GM23338 (cell line): Measurements from ENCODE around the gene RBMXL2. TPM values are rescaled to one million over a fixed set of nuclear protein-coding genes. Genes with fewer than 3 reads are reported as not detected.

Experiments
- ATAC-seq: fragments of 200-7000 bp; cut with Tn5 transposase; 3 replicates; pipeline ENCODE4 v1.9.1; 2020
- DNase-seq: peaks from one replicate; pipeline ENCODE4 v3.0.0-alpha.2; 2015; ENCODE audit warnings: low spot score
- H2AFZ ChIP-seq: fragments of 200-600 bp; sonication (generic); 2 replicates; pipeline ENCODE4 v1.8.0; 2016; ENCODE audit warnings: antibody characterized with exemption, mild to moderate bottlenecking, moderate library complexity
- H3F3A ChIP-seq: fragments of 200-600 bp; sonication (generic); replicated peaks from 2 replicates; pipeline ENCODE4 v1.8.0; 2017; ENCODE audit warnings: antibody characterized with exemption, mixed run types, low read depth
- H3K27ac ChIP-seq: fragments of 200-600 bp; sonication (generic); 2 replicates; pipeline ENCODE4 v1.6.1; 2016; ENCODE audit warnings: low read depth
- H3K27me3 ChIP-seq: fragments of 200-600 bp; sonication (generic); 2 replicates; pipeline ENCODE4 v1.8.0; 2016; ENCODE audit warnings: mild to moderate bottlenecking, mixed run types, moderate library complexity; ENCODE audit not compliant: insufficient read depth
- H3K36me3 ChIP-seq: fragments of 200-600 bp; sonication (generic); 2 replicates; pipeline ENCODE4 v1.8.0; 2016; ENCODE audit warnings: mild to moderate bottlenecking; ENCODE audit not compliant: insufficient read depth
- H3K4me1 ChIP-seq: fragments of 200-600 bp; sonication (generic); 2 replicates; pipeline ENCODE4 v1.8.0; 2016; ENCODE audit warnings: mild to moderate bottlenecking, moderate library complexity; ENCODE audit not compliant: insufficient read depth
- H3K4me2 ChIP-seq: fragments of 200-600 bp; sonication (generic); 2 replicates; pipeline ENCODE4 v1.7.1; 2017; ENCODE audit warnings: mixed run types
- H3K4me3 ChIP-seq: fragments of 200-600 bp; sonication (generic); 2 replicates; pipeline ENCODE4 v1.6.1; 2016; ENCODE audit warnings: mixed run types
- H3K79me2 ChIP-seq: fragments of 200-600 bp; sonication (generic); replicated peaks from 2 replicates; pipeline ENCODE4 v1.8.0; 2017; ENCODE audit warnings: mild to moderate bottlenecking; ENCODE audit not compliant: insufficient read depth
- H3K9me2 ChIP-seq: fragments of 200-600 bp; sonication (generic); 2 replicates; pipeline ENCODE4 v1.8.0; 2017; ENCODE audit not compliant: insufficient read depth
- H4K20me1 ChIP-seq: fragments of 200-600 bp; sonication (generic); replicated peaks from 2 replicates; pipeline ENCODE4 v1.8.0; 2017; ENCODE audit warnings: mild to moderate bottlenecking; ENCODE audit not compliant: insufficient read depth
- H3K27ac Mint-ChIP-seq: 2 replicates; pipeline ENCODE4 v1.8.0; 2020; ENCODE audit warnings: inconsistent platforms, mild to moderate bottlenecking, moderate library complexity, mixed read lengths
- H3K27me3 Mint-ChIP-seq: 3 replicates; pipeline ENCODE4 v1.8.0; 2022; ENCODE audit warnings: low read depth, mild to moderate bottlenecking, moderate library complexity, mixed read lengths, inconsistent platforms; ENCODE audit not compliant: insufficient read depth, poor library complexity
- H3K36me3 Mint-ChIP-seq: 3 replicates; pipeline ENCODE4 v1.8.0; 2021; ENCODE audit warnings: low read depth, mild to moderate bottlenecking, inconsistent platforms, moderate library complexity, mixed read lengths
- H3K4me1 Mint-ChIP-seq: 3 replicates; pipeline ENCODE4 v1.8.0; 2020; ENCODE audit warnings: mild to moderate bottlenecking, inconsistent platforms, mixed read lengths
- H3K4me3 Mint-ChIP-seq: 3 replicates; pipeline ENCODE4 v1.8.0; 2021; ENCODE audit warnings: moderate library complexity, mild to moderate bottlenecking, inconsistent platforms, mixed read lengths
- H3K9me3 Mint-ChIP-seq: 3 replicates; pipeline ENCODE4 v1.8.0; 2020; ENCODE audit warnings: moderate library complexity, mild to moderate bottlenecking, inconsistent platforms, mixed read lengths
- EZH2 ChIP-seq: fragments of 200-600 bp; sonication (generic); IDR thresholded peaks from one replicate; pipeline ENCODE4 v1.8.0; 2017; ENCODE audit warnings: antibody characterized with exemption, mild to moderate bottlenecking, low read depth; ENCODE audit not compliant: unreplicated experiment
- EZH2phosphoT487 ChIP-seq: fragments of 200-600 bp; sonication (generic); IDR thresholded peaks from one replicate; pipeline ENCODE4 v1.8.1; 2018; ENCODE audit warnings: antibody characterized with exemption; ENCODE audit not compliant: unreplicated experiment
- JUNB ChIP-seq: IDR thresholded peaks from one replicate; pipeline ENCODE4 v1.6.1; 2016; ENCODE audit warnings: antibody characterized with exemption; ENCODE audit not compliant: unreplicated experiment
- NANOG ChIP-seq: IDR thresholded peaks from 2 replicates; pipeline ENCODE4 v1.6.1; 2016; ENCODE audit warnings: antibody characterized with exemption, borderline replicate concordance
- POLR2AphosphoS5 ChIP-seq: IDR thresholded peaks from 2 replicates; pipeline ENCODE4 v1.6.1; 2016; ENCODE audit warnings: antibody characterized with exemption, low read depth
- STAT1 ChIP-seq: IDR thresholded peaks from one replicate; pipeline ENCODE4 v1.6.1; 2016; ENCODE audit warnings: antibody characterized with exemption; ENCODE audit not compliant: unreplicated experiment
- ZNF114 ChIP-seq: fragments of 250-450 bp; sonication (Bioruptor Pico); IDR thresholded peaks from 2 replicates; pipeline ENCODE4 v1.5.0; 2020; ENCODE audit warnings: mild to moderate bottlenecking, moderate library complexity
- polyA plus RNA-seq: library from polyadenylated mRNA; unstranded; fragments of >200 nt; fragmentation: Nextera tagmentation; extraction: Ambion mirVana; gene quantifications from 2 replicates; pipeline ENCODE4 v1.2.1, GENCODE V29; 2016
- total RNA-seq: library from RNA; depleted of rRNA; stranded (reverse); fragments of >200 nt; shearing (Covaris generic); gene quantifications from 2 replicates; pipeline ENCODE4 v1.2.3, GENCODE V29; 2014
- TF ChIP-seq, protein P1 (sequence below): fragments of 250-450 bp; sonication (Bioruptor Pico); IDR thresholded peaks from 2 replicates; pipeline ENCODE4 v1.5.0; 2020; ENCODE audit warnings: mild to moderate bottlenecking, moderate library complexity
- TF ChIP-seq, protein P2 (sequence below): IDR thresholded peaks from 2 replicates; pipeline ENCODE4 v1.6.1; 2016; ENCODE audit warnings: antibody characterized with exemption
- TF ChIP-seq, protein P3 (sequence below): IDR thresholded peaks from one replicate; pipeline ENCODE4 v1.6.1; 2018; ENCODE audit warnings: antibody characterized with exemption; ENCODE audit not compliant: unreplicated experiment

RBMXL2 gene
- total and polyA plus RNA-seq, 2 experiments from 2014 or later: 0.17 TPM; not detected in 1

DNA sequence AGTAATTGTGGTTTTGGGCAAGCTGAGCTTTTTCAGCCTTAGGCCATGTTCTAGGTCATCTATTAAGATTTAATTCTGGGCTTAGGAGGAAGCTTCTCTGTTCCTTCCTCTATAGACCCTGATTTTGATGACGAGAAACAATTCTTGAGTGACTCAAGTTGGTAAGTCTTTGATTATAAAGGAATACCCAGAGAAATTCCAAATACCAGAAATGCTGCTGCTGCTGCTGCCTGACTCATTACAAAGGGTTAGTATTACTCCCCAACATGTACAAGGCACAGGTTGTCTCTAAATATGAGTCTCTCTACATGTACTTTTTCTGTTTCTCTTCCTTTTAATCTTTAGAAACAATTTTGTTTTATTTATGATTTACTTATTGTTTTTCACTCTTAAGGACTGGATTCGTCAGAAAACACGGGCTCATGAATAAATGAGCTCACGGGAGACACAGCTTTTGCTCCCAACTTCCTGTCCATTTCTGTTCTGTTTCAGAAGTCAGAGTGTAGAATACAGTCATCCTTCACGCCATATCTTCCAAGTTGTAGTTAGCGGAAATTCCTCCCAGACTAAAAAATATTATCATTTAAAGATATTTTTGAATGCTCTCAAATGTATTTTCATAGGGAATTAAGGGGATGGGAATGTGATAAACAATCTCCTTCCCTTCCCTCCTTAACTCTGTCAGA is 31.8 kb upstream of the RBMXL2 start (continued):
- TF ChIP-seq, protein P1, sequence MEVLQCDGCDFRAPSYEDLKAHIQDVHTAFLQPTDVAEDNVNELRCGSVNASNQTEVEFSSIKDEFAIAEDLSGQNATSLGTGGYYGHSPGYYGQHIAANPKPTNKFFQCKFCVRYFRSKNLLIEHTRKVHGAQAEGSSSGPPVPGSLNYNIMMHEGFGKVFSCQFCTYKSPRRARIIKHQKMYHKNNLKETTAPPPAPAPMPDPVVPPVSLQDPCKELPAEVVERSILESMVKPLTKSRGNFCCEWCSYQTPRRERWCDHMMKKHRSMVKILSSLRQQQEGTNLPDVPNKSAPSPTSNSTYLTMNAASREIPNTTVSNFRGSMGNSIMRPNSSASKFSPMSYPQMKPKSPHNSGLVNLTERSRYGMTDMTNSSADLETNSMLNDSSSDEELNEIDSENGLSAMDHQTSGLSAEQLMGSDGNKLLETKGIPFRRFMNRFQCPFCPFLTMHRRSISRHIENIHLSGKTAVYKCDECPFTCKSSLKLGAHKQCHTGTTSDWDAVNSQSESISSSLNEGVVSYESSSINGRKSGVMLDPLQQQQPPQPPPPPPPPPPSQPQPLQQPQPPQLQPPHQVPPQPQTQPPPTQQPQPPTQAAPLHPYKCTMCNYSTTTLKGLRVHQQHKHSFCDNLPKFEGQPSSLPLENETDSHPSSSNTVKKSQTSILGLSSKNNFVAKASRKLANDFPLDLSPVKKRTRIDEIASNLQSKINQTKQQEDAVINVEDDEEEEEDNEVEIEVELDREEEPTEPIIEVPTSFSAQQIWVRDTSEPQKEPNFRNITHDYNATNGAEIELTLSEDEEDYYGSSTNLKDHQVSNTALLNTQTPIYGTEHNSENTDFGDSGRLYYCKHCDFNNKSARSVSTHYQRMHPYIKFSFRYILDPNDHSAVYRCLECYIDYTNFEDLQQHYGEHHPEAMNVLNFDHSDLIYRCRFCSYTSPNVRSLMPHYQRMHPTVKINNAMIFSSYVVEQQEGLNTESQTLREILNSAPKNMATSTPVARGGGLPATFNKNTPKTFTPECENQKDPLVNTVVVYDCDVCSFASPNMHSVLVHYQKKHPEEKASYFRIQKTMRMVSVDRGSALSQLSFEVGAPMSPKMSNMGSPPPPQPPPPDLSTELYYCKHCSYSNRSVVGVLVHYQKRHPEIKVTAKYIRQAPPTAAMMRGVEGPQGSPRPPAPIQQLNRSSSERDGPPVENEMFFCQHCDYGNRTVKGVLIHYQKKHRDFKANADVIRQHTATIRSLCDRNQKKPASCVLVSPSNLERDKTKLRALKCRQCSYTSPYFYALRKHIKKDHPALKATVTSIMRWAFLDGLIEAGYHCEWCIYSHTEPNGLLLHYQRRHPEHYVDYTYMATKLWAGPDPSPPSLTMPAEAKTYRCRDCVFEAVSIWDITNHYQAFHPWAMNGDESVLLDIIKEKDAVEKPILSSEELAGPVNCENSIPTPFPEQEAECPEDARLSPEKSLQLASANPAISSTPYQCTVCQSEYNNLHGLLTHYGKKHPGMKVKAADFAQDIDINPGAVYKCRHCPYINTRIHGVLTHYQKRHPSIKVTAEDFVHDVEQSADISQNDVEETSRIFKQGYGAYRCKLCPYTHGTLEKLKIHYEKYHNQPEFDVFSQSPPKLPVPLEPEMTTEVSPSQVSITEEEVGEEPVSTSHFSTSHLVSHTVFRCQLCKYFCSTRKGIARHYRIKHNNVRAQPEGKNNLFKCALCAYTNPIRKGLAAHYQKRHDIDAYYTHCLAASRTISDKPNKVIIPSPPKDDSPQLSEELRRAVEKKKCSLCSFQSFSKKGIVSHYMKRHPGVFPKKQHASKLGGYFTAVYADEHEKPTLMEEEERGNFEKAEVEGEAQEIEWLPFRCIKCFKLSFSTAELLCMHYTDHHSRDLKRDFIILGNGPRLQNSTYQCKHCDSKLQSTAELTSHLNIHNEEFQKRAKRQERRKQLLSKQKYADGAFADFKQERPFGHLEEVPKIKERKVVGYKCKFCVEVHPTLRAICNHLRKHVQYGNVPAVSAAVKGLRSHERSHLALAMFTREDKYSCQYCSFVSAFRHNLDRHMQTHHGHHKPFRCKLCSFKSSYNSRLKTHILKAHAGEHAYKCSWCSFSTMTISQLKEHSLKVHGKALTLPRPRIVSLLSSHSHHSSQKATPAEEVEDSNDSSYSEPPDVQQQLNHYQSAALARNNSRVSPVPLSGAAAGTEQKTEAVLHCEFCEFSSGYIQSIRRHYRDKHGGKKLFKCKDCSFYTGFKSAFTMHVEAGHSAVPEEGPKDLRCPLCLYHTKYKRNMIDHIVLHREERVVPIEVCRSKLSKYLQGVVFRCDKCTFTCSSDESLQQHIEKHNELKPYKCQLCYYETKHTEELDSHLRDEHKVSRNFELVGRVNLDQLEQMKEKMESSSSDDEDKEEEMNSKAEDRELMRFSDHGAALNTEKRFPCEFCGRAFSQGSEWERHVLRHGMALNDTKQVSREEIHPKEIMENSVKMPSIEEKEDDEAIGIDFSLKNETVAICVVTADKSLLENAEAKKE: no peak
- TF ChIP-seq NANOG (no peak), POLR2AphosphoS5 (no peak)
- TF ChIP-seq, protein P2, sequence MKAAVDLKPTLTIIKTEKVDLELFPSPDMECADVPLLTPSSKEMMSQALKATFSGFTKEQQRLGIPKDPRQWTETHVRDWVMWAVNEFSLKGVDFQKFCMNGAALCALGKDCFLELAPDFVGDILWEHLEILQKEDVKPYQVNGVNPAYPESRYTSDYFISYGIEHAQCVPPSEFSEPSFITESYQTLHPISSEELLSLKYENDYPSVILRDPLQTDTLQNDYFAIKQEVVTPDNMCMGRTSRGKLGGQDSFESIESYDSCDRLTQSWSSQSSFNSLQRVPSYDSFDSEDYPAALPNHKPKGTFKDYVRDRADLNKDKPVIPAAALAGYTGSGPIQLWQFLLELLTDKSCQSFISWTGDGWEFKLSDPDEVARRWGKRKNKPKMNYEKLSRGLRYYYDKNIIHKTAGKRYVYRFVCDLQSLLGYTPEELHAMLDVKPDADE: no peak

DNA sequence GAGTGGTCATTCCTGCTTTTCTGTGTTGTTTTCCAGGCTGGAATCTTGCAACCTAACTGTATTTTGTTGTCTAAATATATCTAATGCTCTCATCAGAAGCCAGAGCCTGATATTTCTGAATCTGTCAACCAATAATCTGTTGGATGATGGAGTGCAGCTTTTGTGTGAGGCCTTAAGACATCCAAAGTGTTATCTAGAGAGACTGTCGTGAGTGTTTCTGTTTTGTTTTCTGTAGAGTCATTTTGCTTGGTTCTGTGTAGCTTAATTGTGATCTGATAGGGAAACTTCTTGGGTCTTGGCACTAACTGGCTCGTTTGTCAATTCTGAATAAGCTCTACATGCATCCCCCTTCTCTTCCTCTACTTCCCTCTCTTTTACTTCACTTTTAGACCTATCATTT is 31.2 kb upstream of the RBMXL2 start:
- no peak overlapping the region for H3K4me3 ChIP-seq
- no peak overlapping the region for H3K27ac ChIP-seq
- Mint-ChIP-seq H3K9me3 (no peaks in the 10 kb centered on the region), H3K27me3 (no peaks in the 10 kb centered on the region), H3K4me1 (peaks cover 7% of the 10 kb centered on the region; the same call in 2 of the 3 replicates), H3K36me3 (no peaks in the 10 kb centered on the region), H3K27ac (peak overlapping the region; percentile 67), H3K4me3 (no peak overlapping the region)
- peaks cover 5% of the 10 kb centered on the region; the same call in 1 of the 2 replicates for H3K4me1 ChIP-seq
- DNase-seq (no peak), ATAC-seq (no peak)
- H2AFZ ChIP-seq: 0 out of 2 replicates have a peak overlapping the region, but pooled peaks have one; percentile 25
- H3K9me2 ChIP-seq: no peaks in the 10 kb centered on the region
- no peaks in the 10 kb centered on the region for H3F3A ChIP-seq
- H3K27me3 ChIP-seq: no peaks in the 10 kb centered on the region
- H3K4me2 ChIP-seq: no peak overlapping the region
- no peaks in the 10 kb centered on the region for H3K36me3 ChIP-seq
- no peaks in the 10 kb centered on the region for H3K79me2 ChIP-seq
- H4K20me1 ChIP-seq: no peaks in the 10 kb centered on the region
- TF ChIP-seq NANOG (no peak), ZNF114 (CRISPR knock-in tag) (no peak), JUNB (no peak), EZH2 (no peak), EZH2phosphoT487 (no peak), STAT1 (no peak)
- TF ChIP-seq, protein P3, sequence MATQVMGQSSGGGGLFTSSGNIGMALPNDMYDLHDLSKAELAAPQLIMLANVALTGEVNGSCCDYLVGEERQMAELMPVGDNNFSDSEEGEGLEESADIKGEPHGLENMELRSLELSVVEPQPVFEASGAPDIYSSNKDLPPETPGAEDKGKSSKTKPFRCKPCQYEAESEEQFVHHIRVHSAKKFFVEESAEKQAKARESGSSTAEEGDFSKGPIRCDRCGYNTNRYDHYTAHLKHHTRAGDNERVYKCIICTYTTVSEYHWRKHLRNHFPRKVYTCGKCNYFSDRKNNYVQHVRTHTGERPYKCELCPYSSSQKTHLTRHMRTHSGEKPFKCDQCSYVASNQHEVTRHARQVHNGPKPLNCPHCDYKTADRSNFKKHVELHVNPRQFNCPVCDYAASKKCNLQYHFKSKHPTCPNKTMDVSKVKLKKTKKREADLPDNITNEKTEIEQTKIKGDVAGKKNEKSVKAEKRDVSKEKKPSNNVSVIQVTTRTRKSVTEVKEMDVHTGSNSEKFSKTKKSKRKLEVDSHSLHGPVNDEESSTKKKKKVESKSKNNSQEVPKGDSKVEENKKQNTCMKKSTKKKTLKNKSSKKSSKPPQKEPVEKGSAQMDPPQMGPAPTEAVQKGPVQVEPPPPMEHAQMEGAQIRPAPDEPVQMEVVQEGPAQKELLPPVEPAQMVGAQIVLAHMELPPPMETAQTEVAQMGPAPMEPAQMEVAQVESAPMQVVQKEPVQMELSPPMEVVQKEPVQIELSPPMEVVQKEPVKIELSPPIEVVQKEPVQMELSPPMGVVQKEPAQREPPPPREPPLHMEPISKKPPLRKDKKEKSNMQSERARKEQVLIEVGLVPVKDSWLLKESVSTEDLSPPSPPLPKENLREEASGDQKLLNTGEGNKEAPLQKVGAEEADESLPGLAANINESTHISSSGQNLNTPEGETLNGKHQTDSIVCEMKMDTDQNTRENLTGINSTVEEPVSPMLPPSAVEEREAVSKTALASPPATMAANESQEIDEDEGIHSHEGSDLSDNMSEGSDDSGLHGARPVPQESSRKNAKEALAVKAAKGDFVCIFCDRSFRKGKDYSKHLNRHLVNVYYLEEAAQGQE: no peak
- TF ChIP-seq, protein P2: no peak
